ENCODE measurements around the gene MBP. TPM values are rescaled to one million over a fixed set of nuclear protein-coding genes. Genes with fewer than 3 reads are reported as not detected.
A peak's percentile ranks its signal among the peaks of the same experiment; 100 is the strongest.

The MBP gene
- total RNA-seq, 2 donors from 2014 or later, result 15.4 to 15.8 TPM

GRCh38 chr18:77111449-77111848 is 21.1 kb downstream of the MBP start:
- TF ChIP-seq CTCF (IDR thresholded peaks at IDR 0.05), result no peak
- peaks cover 0 to 78% of the 10 kb centered on the region in 2 donors for H3K4me1 ChIP-seq
- H3K4me3 ChIP-seq, result no peak overlapping the region
- H3K36me3 ChIP-seq, result no peaks in the 10 kb centered on the region
- H3K27me3 ChIP-seq, result no peaks in the 10 kb centered on the region
- DNase-seq (ENCODE audit: low spot score), result peak; percentile 56
- H3K27ac ChIP-seq, result peak overlapping the region; percentile 91 to 98
- H3K9me3 ChIP-seq, result no peaks in the 10 kb centered on the region

- peak overlapping the region; percentile 91 to 98 for H3K27ac ChIP-seq
- DNase-seq (ENCODE audit: low spot score), result peak; percentile 51
- H3K4me3 ChIP-seq, result no peak overlapping the region
- TF ChIP-seq CTCF (IDR thresholded peaks at IDR 0.05), result no peak
- no peaks in the 10 kb centered on the region for H3K9me3 ChIP-seq
- no peaks in the 10 kb centered on the region for H3K27me3 ChIP-seq
- no peaks in the 10 kb centered on the region for H3K36me3 ChIP-seq
- H3K4me1 ChIP-seq, result peaks cover 0 to 82% of the 10 kb centered on the region in 2 donors
Measured at GRCh38 chr18:77110936-77111335, 21.6 kb downstream of the MBP start.

GRCh38 chr18:77110400-77110799 is 22.2 kb downstream of the MBP start:
- Histone ChIP-seq H3K27me3 (no peaks in the 10 kb centered on the region), H3K4me3 (no peak overlapping the region), H3K9me3 (no peaks in the 10 kb centered on the region), H3K27ac (peak overlapping the region in 1 of 2 donors; percentile 91), H3K36me3 (no peaks in the 10 kb centered on the region), H3K4me1 (peaks cover 0 to 86% of the 10 kb centered on the region in 2 donors)
- no peak for DNase-seq (ENCODE audit: low spot score)
- peak in 1 of 2 donors; percentile 18 for TF ChIP-seq CTCF (IDR thresholded peaks at IDR 0.05)

- peaks cover 0 to 80% of the 10 kb centered on the region in 2 donors for H3K4me1 ChIP-seq
- peak overlapping the region in 1 of 2 donors; percentile 23 for H3K27ac ChIP-seq
- no peaks in the 10 kb centered on the region for H3K36me3 ChIP-seq
- no peak for TF ChIP-seq CTCF (IDR thresholded peaks at IDR 0.05)
- H3K9me3 ChIP-seq, result no peaks in the 10 kb centered on the region
- no peak for DNase-seq (ENCODE audit: low spot score)
- no peak overlapping the region for H3K4me3 ChIP-seq
- H3K27me3 ChIP-seq, result no peaks in the 10 kb centered on the region
Measured at GRCh38 chr18:77109648-77110019, 22.9 kb downstream of the MBP start.

- TF ChIP-seq CTCF (IDR thresholded peaks at IDR 0.05), result no peak
- Histone ChIP-seq H3K36me3 (no peaks in the 10 kb centered on the region), H3K4me1 (peaks cover 0 to 77% of the 10 kb centered on the region in 2 donors), H3K4me3 (peak overlapping the region in 1 of 2 donors; percentile 3), H3K27me3 (no peaks in the 10 kb centered on the region), H3K27ac (peak overlapping the region; percentile 85 to 86), H3K9me3 (no peaks in the 10 kb centered on the region)
- peak; percentile 57 for DNase-seq (ENCODE audit: low spot score)
Measured at GRCh38 chr18:77108821-77109647, 23.5 kb downstream of the MBP start.

All from right atrium auricular region (tissue), 2 donors.